ENCODE measurements around the gene WFDC1. TPM values are rescaled to one million over a fixed set of nuclear protein-coding genes. Genes with fewer than 3 reads are reported as not detected.
"Not testable (repeated sequence)": the region's sequence is repeated elsewhere in the genome, so short reads cannot be mapped to it uniquely, and the experiment has no call there.

The WFDC1 gene
- total RNA-seq, 2 donors from 2014 or later = 1.9 to 2.5 TPM

DNA sequence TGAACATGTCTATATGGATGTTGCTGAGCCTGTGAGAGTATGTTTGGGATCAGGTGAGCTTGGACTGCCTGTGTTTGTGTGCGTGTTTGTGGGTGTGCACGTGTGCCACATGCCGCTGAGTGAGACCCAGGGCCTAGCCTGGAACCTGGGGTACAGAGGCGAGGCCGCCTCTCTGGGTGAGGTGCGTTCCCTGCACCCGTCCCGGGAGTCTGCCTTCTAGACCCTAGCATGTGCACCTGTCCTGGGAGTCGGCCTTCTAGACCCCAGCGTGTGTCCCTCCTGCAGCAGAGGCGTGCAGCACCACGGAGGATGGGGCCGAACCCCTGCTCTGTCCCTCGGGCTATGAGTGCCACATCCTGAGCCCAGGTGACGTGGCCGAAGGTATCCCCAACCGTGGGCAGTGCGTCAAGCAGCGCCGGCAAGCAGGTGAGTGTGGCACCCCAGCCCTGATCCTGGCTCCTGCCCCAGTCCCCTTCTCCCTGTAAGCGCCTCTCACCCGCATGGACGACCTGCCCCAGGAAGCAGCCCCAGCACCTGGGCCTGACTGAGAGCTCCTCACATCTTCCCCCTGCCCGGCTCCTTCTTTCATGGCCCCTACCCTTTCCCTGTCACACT is 24.6 kb downstream of the WFDC1 start:
- no peak for DNase-seq
- ATAC-seq = no peak
- intact Hi-C loops (cut with DNase I) = no loop called here

DNA sequence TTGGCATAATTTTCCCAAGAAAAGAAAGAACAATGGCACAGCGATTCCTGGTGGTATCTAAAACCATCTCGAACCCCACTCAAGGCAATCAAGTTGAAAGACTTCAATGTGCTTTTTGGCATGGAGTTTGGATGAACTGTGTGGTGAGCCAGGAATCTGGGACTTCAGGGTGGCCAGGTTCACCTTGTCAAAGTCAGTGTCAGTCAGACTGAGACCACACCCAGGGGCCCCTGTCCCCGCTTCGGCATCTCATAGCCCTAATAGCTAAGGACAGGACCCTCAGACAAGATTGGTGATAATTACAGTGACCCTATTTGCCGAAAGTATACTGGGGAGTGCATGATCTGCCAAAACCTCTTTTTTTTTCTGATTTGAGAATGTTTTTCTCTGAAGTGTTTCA is 25.8 kb downstream of the WFDC1 start:
- DNase-seq (no peak), ATAC-seq (no peak)
- intact Hi-C loops (cut with DNase I) = no loop called here

GRCh38 chr16:84321932-84322331 is 27.3 kb downstream of the WFDC1 start:
- no peak for ATAC-seq
- DNase-seq = no peak
- intact Hi-C loops (cut with DNase I) = no loop called here

DNA sequence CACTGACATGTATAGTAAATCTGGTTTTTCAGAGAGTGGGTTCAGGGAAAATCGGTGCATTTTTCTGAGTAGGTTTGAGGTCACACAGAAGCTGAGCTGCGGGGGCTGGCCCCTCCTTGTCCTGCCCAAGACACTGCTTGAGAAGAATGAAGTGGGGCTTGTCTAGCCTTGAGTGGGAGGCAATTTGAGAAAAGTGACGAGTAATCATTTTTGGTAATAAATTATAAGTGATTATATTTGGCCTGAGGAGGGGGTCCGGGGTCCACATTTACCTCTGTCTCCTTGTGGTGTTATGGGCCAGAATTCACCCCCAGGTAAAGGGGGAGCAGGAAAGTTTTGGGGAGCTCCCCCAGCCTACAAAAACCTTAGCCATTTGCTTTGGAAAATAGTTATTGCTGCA is 28.1 kb downstream of the WFDC1 start:
- ATAC-seq (no peak), DNase-seq (no peak)
- intact Hi-C loops (cut with DNase I) = no loop called here

GRCh38 chr16:84323606-84324005 is 28.9 kb downstream of the WFDC1 start:
- ATAC-seq (no peak), DNase-seq (no peak)
- intact Hi-C loops (cut with DNase I) = no loop called here

- intact Hi-C loops (cut with DNase I) = no loop called here
- DNase-seq (no peak), ATAC-seq (no peak)
Measured at GRCh38 chr16:84324434-84325262, 30.0 kb downstream of the WFDC1 start.

DNA sequence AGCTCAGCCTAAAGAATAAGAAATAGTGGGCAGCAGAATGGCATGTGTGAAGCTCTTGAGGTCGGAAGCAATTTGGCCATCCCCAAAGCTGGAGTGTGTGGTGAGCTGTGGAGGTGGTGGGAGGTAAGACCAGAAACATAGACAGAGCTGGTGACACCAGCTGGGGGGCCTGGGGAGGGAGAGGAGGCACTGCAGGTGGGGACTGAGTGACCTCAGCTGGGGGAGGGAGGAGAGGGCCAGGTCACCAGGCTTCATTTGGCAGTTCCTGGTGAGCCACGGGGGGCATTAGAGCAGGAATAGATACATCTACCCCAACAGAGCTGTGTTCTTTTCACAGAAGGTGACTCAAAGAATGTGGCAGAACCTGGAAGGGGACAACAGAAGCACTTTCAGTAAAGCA is 31.9 kb downstream of the WFDC1 start:
- DNase-seq = no peak
- no peak for ATAC-seq
- intact Hi-C loops (cut with DNase I) = no loop called here

GRCh38 chr16:84327926-84328505 is 33.3 kb downstream of the WFDC1 start:
- ATAC-seq = no peak
- intact Hi-C loops (cut with DNase I) = no loop called here

DNA sequence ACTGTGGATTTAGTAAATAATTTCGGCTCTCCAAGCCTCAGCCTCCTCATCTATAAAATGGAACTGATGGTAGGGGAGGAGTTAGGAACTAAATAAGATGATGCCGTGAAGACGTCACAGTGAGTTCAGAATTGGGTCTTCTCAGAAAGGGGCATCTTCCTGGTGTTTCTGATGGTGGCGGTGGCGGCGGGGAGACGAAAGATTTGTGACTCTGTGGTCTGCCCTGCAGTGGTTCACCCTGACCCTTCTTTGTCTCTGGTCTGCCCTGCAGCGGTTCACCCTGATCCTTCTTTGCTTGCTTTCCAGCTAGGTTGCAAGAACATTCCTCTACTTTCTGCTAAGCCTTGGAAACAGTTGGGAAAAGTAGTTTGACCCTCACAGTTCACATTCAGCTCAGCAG is 34.3 kb downstream of the WFDC1 start:
- DNase-seq (no peak), ATAC-seq (no peak)
- intact Hi-C loops (cut with DNase I) = no loop called here

More at GRCh38 chr16:84327926-84328505, 33.3 kb downstream of the WFDC1 start:
- DNase-seq = no peak

DNA sequence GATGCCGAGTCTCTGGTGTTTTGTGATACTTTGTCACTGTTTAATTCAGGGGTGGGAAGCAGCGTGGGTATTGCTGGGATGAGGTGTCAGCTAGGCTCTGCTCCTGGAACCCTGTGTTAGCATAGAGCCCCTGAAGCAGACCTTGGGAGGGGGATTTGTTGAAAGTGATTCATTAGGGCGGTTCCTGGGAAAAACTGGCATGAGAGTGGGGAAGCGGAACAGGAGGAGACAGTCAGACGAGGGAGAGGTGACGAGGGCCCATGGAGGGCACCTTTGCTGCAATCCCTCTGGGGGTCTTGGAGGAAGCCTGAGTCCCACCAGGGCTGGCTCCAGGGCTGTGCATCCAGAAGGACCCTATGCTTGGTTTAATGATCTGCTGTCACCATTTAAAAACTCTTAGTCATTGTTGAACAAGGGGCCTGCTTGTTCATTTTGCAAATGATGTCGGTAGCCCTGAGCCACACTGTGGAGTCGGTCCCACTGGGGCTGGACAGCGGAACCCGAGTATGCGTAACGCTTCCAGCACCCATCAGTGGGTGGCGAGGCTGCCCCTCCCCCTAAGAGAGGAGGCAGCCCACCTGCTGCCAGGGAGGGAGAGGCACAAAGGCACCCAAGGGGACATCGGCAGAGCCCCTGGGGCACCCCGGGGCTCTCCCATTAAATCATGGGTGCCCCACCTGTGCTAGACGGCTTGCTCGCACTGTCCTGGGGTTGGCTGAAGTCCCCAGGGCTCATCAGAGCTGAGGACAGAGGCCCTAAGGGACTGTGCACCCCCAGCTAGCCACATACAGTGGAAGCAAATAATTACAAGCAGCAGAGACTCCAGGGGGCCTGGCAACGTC is 35.4 kb downstream of the WFDC1 start:
- DNase-seq (no peak), ATAC-seq (no peak)
- intact Hi-C loops (cut with DNase I) = no loop called here

GRCh38 chr16:84330685-84331050 is 36.0 kb downstream of the WFDC1 start:
- intact Hi-C loops (cut with DNase I) = no loop called here
- no peak for DNase-seq
- no peak for ATAC-seq

DNA sequence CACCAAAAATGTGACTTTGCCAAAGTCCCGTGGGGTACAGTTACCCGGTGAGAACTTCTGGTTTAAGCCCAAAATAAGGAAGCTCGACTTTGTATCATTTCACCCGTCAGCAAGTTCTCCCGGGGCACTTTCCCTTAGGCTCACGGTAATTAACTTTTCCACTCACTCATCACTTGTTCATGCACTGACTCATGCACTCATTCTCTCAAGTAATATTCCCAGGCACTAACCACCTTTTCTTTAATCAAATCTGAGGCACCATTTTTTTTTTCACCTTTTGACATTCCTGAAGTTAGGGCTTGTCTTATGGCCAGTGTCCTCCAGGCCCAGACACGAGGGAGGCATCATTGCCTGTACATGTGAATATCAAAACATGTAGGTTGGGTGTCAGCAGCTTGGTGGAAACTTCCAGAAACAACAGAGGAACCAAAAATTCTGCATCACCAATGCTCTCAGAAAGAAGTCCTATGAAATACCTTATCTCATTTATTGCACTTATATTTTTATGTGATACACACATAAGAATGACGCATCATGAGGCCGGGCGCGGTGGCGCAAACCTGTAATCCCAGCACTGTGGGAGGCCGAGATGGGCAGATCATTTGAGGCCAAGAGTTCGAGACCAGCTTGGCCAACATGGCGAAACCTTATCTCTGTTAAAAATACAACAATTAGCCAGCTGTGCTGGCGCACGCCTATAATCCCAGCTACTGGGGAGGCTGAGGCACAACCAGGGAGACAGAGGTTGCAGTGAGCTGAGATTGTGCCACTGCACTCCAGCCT is 37.5 kb downstream of the WFDC1 start:
- ATAC-seq = no peak
- DNase-seq = no peak
- intact Hi-C loops (cut with DNase I) = no loop called here

GRCh38 chr16:84332975-84333684 is 38.5 kb downstream of the WFDC1 start:
- no peak for ATAC-seq
- intact Hi-C loops (cut with DNase I) = no loop called here
- no peak for DNase-seq

DNA sequence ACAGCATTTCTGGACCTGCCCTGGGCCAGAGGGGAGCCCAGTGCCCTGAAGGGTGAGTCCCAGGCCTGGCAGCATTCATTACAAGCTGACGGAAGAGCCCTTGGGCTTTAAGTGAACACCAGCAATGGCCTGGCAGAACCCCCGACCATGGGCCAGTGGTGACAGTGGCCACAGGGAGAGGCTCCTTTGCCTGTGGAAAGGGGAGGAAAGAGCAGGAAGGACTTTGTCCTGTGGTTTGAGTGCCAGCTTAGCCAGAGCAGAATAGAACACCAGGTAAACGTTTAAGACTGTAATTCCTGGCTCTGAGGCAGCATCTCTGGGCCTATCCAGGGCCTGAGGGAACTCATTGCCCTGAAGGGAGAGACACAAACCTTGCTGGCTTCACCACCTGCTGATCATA is 39.4 kb downstream of the WFDC1 start:
- DNase-seq (no peak), ATAC-seq (no peak)
- intact Hi-C loops (cut with DNase I) = no loop called here

- DNase-seq (no peak), ATAC-seq (no peak)
- intact Hi-C loops (cut with DNase I) = no loop called here
Measured at GRCh38 chr16:84334482-84334881, 39.8 kb downstream of the WFDC1 start.

DNA sequence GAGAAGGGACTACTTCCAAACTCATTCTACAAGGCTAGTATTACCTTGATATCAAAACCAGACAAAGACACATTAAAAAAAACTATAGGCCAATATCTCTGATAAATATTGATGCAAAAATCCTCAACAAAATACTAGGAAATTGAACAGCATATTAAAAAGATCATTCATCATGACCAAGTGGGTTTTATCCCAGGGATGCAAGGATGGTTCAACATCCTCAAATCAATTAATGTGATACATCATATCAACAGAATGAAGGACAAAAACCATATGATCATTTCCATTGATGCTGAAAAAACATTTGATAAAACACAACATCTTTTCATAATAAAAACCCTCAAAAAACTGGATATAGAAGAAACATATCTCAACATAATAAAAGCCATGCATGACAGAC is 42.6 kb downstream of the WFDC1 start:
- intact Hi-C loops (cut with DNase I); ATAC-seq; DNase-seq: not testable (repeated sequence)

DNA sequence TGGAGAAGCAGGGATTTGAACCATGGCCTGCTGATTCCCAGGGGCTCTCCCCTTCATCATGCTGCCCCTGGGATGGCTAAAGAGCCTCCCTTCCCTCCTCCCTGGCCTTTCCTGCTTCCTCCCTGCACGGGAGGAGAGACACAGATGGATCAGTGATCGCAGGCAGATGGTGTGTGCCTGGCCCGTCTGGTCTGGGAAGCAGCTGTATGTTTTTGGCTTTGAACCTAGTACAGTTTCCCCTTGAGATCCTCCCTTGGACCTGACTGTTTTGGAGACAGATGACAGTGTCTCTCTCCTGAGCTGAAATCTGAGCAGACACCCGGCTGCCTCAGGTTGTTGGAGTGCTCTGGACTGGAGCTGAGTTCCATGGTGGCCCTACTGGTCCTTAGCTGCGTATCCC is 44.6 kb downstream of the WFDC1 start:
- ATAC-seq = no peak
- intact Hi-C loops (cut with DNase I) = no loop called here
- no peak for DNase-seq

DNA sequence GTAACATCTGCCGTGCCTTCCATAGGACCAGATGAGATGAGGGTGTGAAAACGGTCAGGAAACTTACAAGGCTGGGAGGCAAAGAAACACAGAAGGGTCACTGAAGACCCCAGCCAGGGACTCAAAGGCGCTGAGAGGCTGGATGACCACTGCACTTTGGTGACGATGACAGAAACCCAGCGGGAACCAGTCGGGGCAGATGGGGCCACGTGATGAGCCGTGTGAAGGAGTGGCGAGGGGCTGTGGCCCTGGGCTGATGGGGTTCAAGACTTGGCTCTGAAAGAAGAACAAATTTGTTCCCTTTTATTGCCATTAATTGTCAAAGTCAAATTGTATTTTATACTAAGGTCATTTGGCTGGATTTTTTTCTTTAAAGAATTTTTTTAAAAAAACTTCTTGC is 45.1 kb downstream of the WFDC1 start:
- ATAC-seq = no peak
- intact Hi-C loops (cut with DNase I) = no loop called here
- no peak for DNase-seq

Measured in left cardiac atrium (tissue), 4 donors.